H1 (cell line): ENCODE data around the gene SCMH1. TPM values are rescaled to one million over a fixed set of nuclear protein-coding genes. Genes with fewer than 3 reads are reported as not detected.
A peak's percentile ranks its signal among the peaks of the same experiment; 100 is the strongest.

Experiments
- CTCF ChIA-PET: fragments of 300-600 bp; sonication (Branson Sonifier 250); formaldehyde crosslinking; loops from one replicate; lab custom pipeline; 2021; ENCODE audit not compliant: partially characterized antibody; lab: Charles Lee
- POLR2A ChIA-PET: fragments of 300-600 bp; sonication (Branson Sonifier 250); formaldehyde crosslinking; loops from one replicate; lab custom pipeline; 2021; ENCODE audit warnings: inconsistent platforms; ENCODE audit not compliant: partially characterized antibody; lab: Charles Lee
- DNase-seq, 2 experiments: peaks; one replicate each; pipeline versions ENCODE4 v3.0.0 to v3.0.0-alpha.2; 2010 to 2022; ENCODE audit warnings: low spot score in 2 of 2, low read depth in 1 of 2, mixed read lengths in 1 of 2
- FAIRE-seq: peaks from 2 replicates; lab custom pipeline; 2011; peaks lifted over from hg19 to GRCh38; lab: Jason Lieb, UNC
- H2AFZ ChIP-seq: 2 replicates; pipeline ENCODE4 v1.8.1; 2012; ENCODE audit warnings: low read length, inconsistent platforms
- H2AK5ac ChIP-seq: 2 replicates; pipeline ENCODE4 v1.6.1; 2013; ENCODE audit warnings: low read depth, low read length
- H2BK120ac ChIP-seq: replicated peaks from 2 replicates; pipeline ENCODE3; 2013; ENCODE audit warnings: low read depth, low read length, inconsistent platforms
- H2BK12ac ChIP-seq: 2 replicates; pipeline ENCODE4 v1.6.1; 2013; ENCODE audit warnings: low read depth, low read length
- H2BK15ac ChIP-seq: 2 replicates; pipeline ENCODE4 v1.6.1; 2013; ENCODE audit warnings: low read length
- H2BK20ac ChIP-seq: 2 replicates; pipeline ENCODE4 v1.6.1; 2013; ENCODE audit warnings: low read length
- H2BK5ac ChIP-seq: 2 replicates; pipeline ENCODE4 v1.6.1; 2013; ENCODE audit warnings: low read depth, low read length
- H3K14ac ChIP-seq: 2 replicates; pipeline ENCODE4 v1.6.1; 2013; ENCODE audit warnings: inconsistent platforms; ENCODE audit not compliant: insufficient read length
- H3K18ac ChIP-seq: 2 replicates; pipeline ENCODE4 v1.6.1; 2013; ENCODE audit warnings: low read length; ENCODE audit errors: extremely low read depth
- H3K23ac ChIP-seq: 2 replicates; pipeline ENCODE4 v1.6.1; 2013; ENCODE audit warnings: inconsistent platforms; ENCODE audit not compliant: insufficient read length
- H3K23me2 ChIP-seq: 2 replicates; pipeline ENCODE4 v1.6.1; 2013; ENCODE audit warnings: low read depth, low read length
- H3K27ac ChIP-seq: 2 replicates; pipeline ENCODE4 v1.6.1; 2011; ENCODE audit warnings: low read depth, low read length, inconsistent platforms
- H3K27me3 ChIP-seq, 4 experiments: replicated peaks in 1 of 4; 1 replicate in 1 of 4; 2 replicates in 3 of 4; pipeline versions ENCODE4 v1.6.1 to v1.8.1; 2011 to 2013; ENCODE audit warnings: low read length in 3 of 4, mild to moderate bottlenecking in 3 of 4, inconsistent platforms in 2 of 4, mixed read lengths in 2 of 4, moderate library complexity in 1 of 4; ENCODE audit not compliant: control insufficient read depth in 3 of 4, insufficient read depth in 3 of 4; ENCODE audit errors: extremely low read depth in 1 of 4
- H3K36me3 ChIP-seq, 4 experiments: 2 replicates each; pipeline versions ENCODE4 v1.6.1 to v1.8.1; 2011 to 2013; ENCODE audit warnings: mild to moderate bottlenecking in 4 of 4, low read length in 3 of 4, moderate library complexity in 2 of 4, control low read depth in 1 of 4, inconsistent platforms in 1 of 4; ENCODE audit not compliant: insufficient read depth in 4 of 4, control insufficient read depth in 2 of 4
- H3K4ac ChIP-seq: replicated peaks from 2 replicates; pipeline ENCODE3; 2013; ENCODE audit warnings: low read length, low read depth, mixed read lengths, inconsistent platforms; ENCODE audit not compliant: insufficient read length
- H3K4me1 ChIP-seq, 4 experiments: replicated peaks in 1 of 4; 1 replicate in 1 of 4; 2 replicates in 3 of 4; pipeline versions ENCODE4 v1.6.1 to v1.8.1; 2011 to 2013; ENCODE audit warnings: low read length in 3 of 4, inconsistent platforms in 2 of 4, mixed read lengths in 1 of 4; ENCODE audit not compliant: insufficient read depth in 4 of 4, control insufficient read depth in 3 of 4
- H3K4me2 ChIP-seq, 2 experiments: 2 replicates each; pipeline versions ENCODE4 v1.6.1 to v1.8.1; 2011 to 2013; ENCODE audit warnings: low read depth in 2 of 2, low read length in 2 of 2, control low read depth in 1 of 2, inconsistent platforms in 1 of 2, mild to moderate bottlenecking in 1 of 2; ENCODE audit not compliant: insufficient read depth in 1 of 2
- H3K4me3 ChIP-seq, 4 experiments: fragments of 200-600, 300-600 bp in 1 of 4; sonication (generic), shearing (Covaris generic), sonication (Bioruptor Twin) in 1 of 4; 2 replicates each; pipeline versions ENCODE4 v1.5.1 to v1.8.1; 2011 to 2016; ENCODE audit warnings: low read length in 4 of 4, low read depth in 3 of 4, control low read depth in 2 of 4, inconsistent platforms in 2 of 4, mild to moderate bottlenecking in 2 of 4, mixed read lengths in 1 of 4, moderate library complexity in 1 of 4; ENCODE audit not compliant: insufficient read depth in 2 of 4; ENCODE audit errors: extremely low read depth in 1 of 4
- H3K56ac ChIP-seq: replicated peaks from 2 replicates; pipeline ENCODE3; 2013; ENCODE audit warnings: low read depth, mild to moderate bottlenecking, mixed read lengths, low read length, inconsistent platforms; ENCODE audit not compliant: insufficient read length
- H3K79me1 ChIP-seq: 2 replicates; pipeline ENCODE4 v1.6.1; 2013; ENCODE audit warnings: low read depth, low read length, control low read depth
- H3K79me2 ChIP-seq, 2 experiments: 2 replicates each; pipeline versions ENCODE4 v1.6.1 to v1.8.1; 2012 to 2013; ENCODE audit warnings: low read length in 2 of 2, mild to moderate bottlenecking in 2 of 2, inconsistent platforms in 1 of 2; ENCODE audit not compliant: insufficient read depth in 2 of 2, control insufficient read depth in 1 of 2
- H3K9ac ChIP-seq, 4 experiments: replicated peaks in 1 of 4; 1 replicate in 1 of 4; 2 replicates in 3 of 4; pipeline versions ENCODE4 v1.6.1 to v1.8.1; 2011 to 2013; ENCODE audit warnings: low read depth in 3 of 4, low read length in 3 of 4, control low read depth in 2 of 4, mild to moderate bottlenecking in 2 of 4, moderate library complexity in 2 of 4, inconsistent platforms in 1 of 4; ENCODE audit errors: extremely low read depth in 1 of 4
- H3K9me3 ChIP-seq, 2 experiments: 2 replicates each; pipeline versions ENCODE4 v1.6.1 to v1.8.1; 2012 to 2013; ENCODE audit warnings: mild to moderate bottlenecking in 2 of 2, moderate library complexity in 2 of 2, control low read depth in 1 of 2, inconsistent platforms in 1 of 2, low read depth in 1 of 2, low read length in 1 of 2, mixed read lengths in 1 of 2; ENCODE audit not compliant: insufficient read depth in 2 of 2
- H4K20me1 ChIP-seq, 2 experiments: replicated peaks in 1 of 2; 2 replicates each; pipeline versions ENCODE3 to v1.8.1; 2011 to 2013; ENCODE audit warnings: inconsistent platforms in 2 of 2, low read length in 2 of 2, mild to moderate bottlenecking in 1 of 2; ENCODE audit not compliant: insufficient read depth in 2 of 2, control insufficient read depth in 1 of 2
- H4K5ac ChIP-seq: 2 replicates; pipeline ENCODE4 v1.6.1; 2013; ENCODE audit warnings: low read length, low read depth, mixed read lengths, inconsistent platforms; ENCODE audit not compliant: insufficient read length
- H4K8ac ChIP-seq: 2 replicates; pipeline ENCODE4 v1.8.0; 2013; ENCODE audit warnings: mild to moderate bottlenecking, moderate library complexity, low read length, inconsistent platforms; ENCODE audit not compliant: insufficient read depth; ENCODE audit errors: extremely low read depth
- H4K91ac ChIP-seq: replicated peaks from 2 replicates; pipeline ENCODE3; 2013; ENCODE audit warnings: low read length, mixed read lengths, inconsistent platforms; ENCODE audit not compliant: insufficient read length
- BCL11A ChIP-seq, 2 experiments: IDR thresholded peaks; one replicate each; pipeline ENCODE4 v1.6.1; 2011; ENCODE audit warnings: low read depth in 2 of 2, low read length in 2 of 2, mild to moderate bottlenecking in 2 of 2
- BRCA1 ChIP-seq: IDR thresholded peaks from 2 replicates; pipeline ENCODE4 v1.6.1; 2012; ENCODE audit warnings: low read depth, low read length, improper control_type of control experiment
- MAFK ChIP-seq: IDR thresholded peaks from 2 replicates; pipeline ENCODE4 v1.6.1; 2012; ENCODE audit warnings: low read depth, mild to moderate bottlenecking, improper control_type of control experiment, low read length
- RAD21 ChIP-seq, 2 experiments: IDR thresholded peaks in 1 of 2; conservative IDR thresholded peaks in 1 of 2; 2 replicates each; pipeline ENCODE4 v1.6.1; 2011; ENCODE audit warnings: low read depth in 2 of 2, low read length in 2 of 2, improper control_type of control experiment in 1 of 2, inconsistent platforms in 1 of 2, mild to moderate bottlenecking in 1 of 2, moderate library complexity in 1 of 2
- SIX5 ChIP-seq: IDR thresholded peaks from 2 replicates; pipeline ENCODE4 v1.6.1; 2011; ENCODE audit warnings: mild to moderate bottlenecking, low read depth, low read length
- SUZ12 ChIP-seq: fragments of 200-600 bp; sonication (generic); IDR thresholded peaks from 2 replicates; pipeline ENCODE4 v1.6.1; 2012; ENCODE audit warnings: mild to moderate bottlenecking, inconsistent platforms, low read length, moderate library complexity, mixed read lengths
- WGBS, 2 experiments: shearing (Covaris generic) in 1 of 2; methylation state at CpG; one replicate each; pipeline versions ENCODE4 v1.1.6 to v1.1.7; 2013 to 2015; ENCODE audit warnings: low lambda C conversion rate in 2 of 2, mixed read lengths in 2 of 2, inconsistent platforms in 1 of 2, low coverage in 1 of 2, missing lambda C conversion rate in 1 of 2; ENCODE audit not compliant: insufficient replicate concordance in 2 of 2, insufficient coverage in 1 of 2, insufficient read length in 1 of 2; ENCODE audit errors: extremely low coverage in 1 of 2, missing lambda C conversion rate in 1 of 2; 5-methylcytosine and 5-hydroxymethylcytosine counted together
- polyA plus RNA-seq, 7 experiments: library from polyadenylated mRNA; depleted of rRNA in 3 of 7; stranded (reverse) in 5 of 7; unstranded in 2 of 7; fragments of >200 nt in 5 of 7; fragments of 200-250 nt in 2 of 7; gene quantifications; 1 replicate in 5 of 7; 2 replicates in 1 of 7; 4 replicates in 1 of 7; pipeline versions ENCODE4 v1.2.1 to v1.2.3, GENCODE V29; 2011 to 2013; ENCODE audit warnings: missing spikeins in 2 of 7, mixed read lengths in 2 of 7
- total RNA-seq: library from RNA; stranded (reverse); fragmentation: NEBNext Ultra II Directional; extraction: Animal tissue kit (Norgen Biotek cat#: 25700); gene quantifications from 2 replicates; pipeline ENCODE4 v1.2.1, GENCODE V29; 2021
- TF ChIP-seq, protein P1 (sequence below), 3 experiments: IDR thresholded peaks; 1 replicate in 2 of 3; 2 replicates in 1 of 3; pipeline versions ENCODE4 v1.5.1 to v1.6.1; 2011; ENCODE audit warnings: low read length in 3 of 3, mild to moderate bottlenecking in 3 of 3, inconsistent platforms in 2 of 3, low read depth in 1 of 3, moderate library complexity in 1 of 3; ENCODE audit not compliant: insufficient read depth in 1 of 3; ENCODE audit errors: control extremely low read depth in 1 of 3

Gene SCMH1
- total and polyA plus RNA-seq, 2 of the 8 experiments (the other 6 are each of a cell fraction or from before 2014, with no cell fraction given): 16.6 to 30.7 TPM

DNA sequence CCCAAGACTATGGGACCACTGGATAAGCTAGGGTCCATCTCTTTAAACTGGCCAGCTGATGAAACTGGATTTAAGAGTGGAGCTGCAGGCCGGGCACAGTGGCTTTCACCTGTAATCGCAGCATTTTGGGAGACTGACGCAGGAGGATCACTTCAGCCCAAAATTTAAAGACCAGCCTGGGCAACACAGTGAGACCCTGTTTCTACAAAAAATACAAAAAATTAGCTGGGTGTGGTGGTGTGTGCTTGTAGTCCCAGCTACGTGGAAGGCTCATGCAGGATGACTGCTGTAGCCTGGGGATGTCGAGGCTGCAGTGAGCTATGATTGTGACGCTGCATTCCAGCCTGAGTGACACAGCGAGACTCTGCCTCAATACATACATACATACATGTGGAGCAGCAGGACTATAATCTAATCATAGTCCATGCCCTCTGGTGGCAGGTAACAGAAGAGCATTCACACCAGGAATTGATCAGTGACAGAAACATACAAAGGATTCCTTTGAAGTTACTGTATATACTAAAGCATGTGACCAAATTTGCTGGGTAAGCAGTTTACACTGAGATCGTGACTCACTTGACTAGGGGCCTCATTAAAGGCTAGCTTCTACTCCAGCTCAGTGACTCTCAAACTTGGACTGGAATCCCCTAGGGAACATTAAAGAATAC, 119.1 kb downstream of the SCMH1 start:
- Histone ChIP-seq H3K79me2 (no peaks in the 10 kb centered on the region), H3K4me2 (no peak overlapping the region), H3K27me3 (no peaks in the 10 kb centered on the region), H3K79me1 (0 out of 2 replicates have a peak, but pooled peaks cover 2% of the 10 kb centered on the region), H3K9ac (no peak overlapping the region), H4K8ac (no peak overlapping the region), H3K4me3 (no peak overlapping the region), H3K36me3 (no peaks in the 10 kb centered on the region), H2AFZ (no peak overlapping the region), H2BK12ac (no peak overlapping the region), H2BK20ac (no peak overlapping the region), H3K56ac (no peak overlapping the region), H4K91ac (no peak overlapping the region), H3K23me2 (no peaks in the 10 kb centered on the region), H2BK15ac (no peak overlapping the region), H3K18ac (no peak overlapping the region), H3K4ac (no peak overlapping the region), H3K9me3 (no peaks in the 10 kb centered on the region), H3K23ac (no peak overlapping the region), H4K20me1 (peaks cover 0 to 2% of the 10 kb centered on the region in 2 experiments), H3K27ac (no peak overlapping the region), H3K4me1 (no peaks in the 10 kb centered on the region), H2BK5ac (no peak overlapping the region), H2BK120ac (no peak overlapping the region), H3K14ac (no peak overlapping the region), H2AK5ac (no peak overlapping the region)
- 91% methylated on average over 8 of the region's 8 CpGs; no CpG with 5 or more reads in 1 of the 2 experiments for WGBS, 2 experiments
- peak; percentile 90 for FAIRE-seq
- DNase-seq: no peak
- POLR2A ChIA-PET: no interaction called here
- CTCF ChIA-PET: interaction anchor here (0.7 to 2.3 kb wide), 19 partner anchors 11 to 311 kb away, joined by 3 to 14 read pairs (median 4); no protein-coding TSS in a partner anchor
- TF ChIP-seq RAD21 (IDR thresholded peaks at IDR 0.05 in 1 of 2, conservative IDR thresholded peaks at IDR 0.05 in 1 of 2; ENCODE audit: low read depth in 2 of 2, low read length in 2 of 2) (peak in 1 of 2 experiments; percentile 17; a peak in 1 of 4 replicates), MAFK (peak; percentile 87), SIX5 (no peak), BRCA1 (no peak), BCL11A (IDR thresholded peaks at IDR 0.05; ENCODE audit: low read depth in 2 of 2, low read length in 2 of 2) (no peak), SUZ12 (no peak)
- TF ChIP-seq, protein P1, sequence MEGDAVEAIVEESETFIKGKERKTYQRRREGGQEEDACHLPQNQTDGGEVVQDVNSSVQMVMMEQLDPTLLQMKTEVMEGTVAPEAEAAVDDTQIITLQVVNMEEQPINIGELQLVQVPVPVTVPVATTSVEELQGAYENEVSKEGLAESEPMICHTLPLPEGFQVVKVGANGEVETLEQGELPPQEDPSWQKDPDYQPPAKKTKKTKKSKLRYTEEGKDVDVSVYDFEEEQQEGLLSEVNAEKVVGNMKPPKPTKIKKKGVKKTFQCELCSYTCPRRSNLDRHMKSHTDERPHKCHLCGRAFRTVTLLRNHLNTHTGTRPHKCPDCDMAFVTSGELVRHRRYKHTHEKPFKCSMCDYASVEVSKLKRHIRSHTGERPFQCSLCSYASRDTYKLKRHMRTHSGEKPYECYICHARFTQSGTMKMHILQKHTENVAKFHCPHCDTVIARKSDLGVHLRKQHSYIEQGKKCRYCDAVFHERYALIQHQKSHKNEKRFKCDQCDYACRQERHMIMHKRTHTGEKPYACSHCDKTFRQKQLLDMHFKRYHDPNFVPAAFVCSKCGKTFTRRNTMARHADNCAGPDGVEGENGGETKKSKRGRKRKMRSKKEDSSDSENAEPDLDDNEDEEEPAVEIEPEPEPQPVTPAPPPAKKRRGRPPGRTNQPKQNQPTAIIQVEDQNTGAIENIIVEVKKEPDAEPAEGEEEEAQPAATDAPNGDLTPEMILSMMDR (IDR thresholded peaks at IDR 0.05; ENCODE audit: control extremely low read depth in 1 of 3, insufficient read depth in 1 of 3, low read depth in 1 of 3, low read length in 3 of 3): peak in 1 of 3 experiments; percentile 66; a peak in 1 of 4 replicates
- TF ChIP-seq, all 59 proteins: peak for 3
- no peak overlapping the region for H4K5ac ChIP-seq
